Raji (cell line): ENCODE results near the gene MCTP1.

Source experiments
- POLR2A ChIP-seq: IDR thresholded peaks from 2 replicates; pipeline ENCODE4 v1.6.1; 2011; ENCODE audit warnings: low read depth, low read length, control low read depth; ENCODE audit not compliant: insufficient read depth

Gene MCTP1

DNA sequence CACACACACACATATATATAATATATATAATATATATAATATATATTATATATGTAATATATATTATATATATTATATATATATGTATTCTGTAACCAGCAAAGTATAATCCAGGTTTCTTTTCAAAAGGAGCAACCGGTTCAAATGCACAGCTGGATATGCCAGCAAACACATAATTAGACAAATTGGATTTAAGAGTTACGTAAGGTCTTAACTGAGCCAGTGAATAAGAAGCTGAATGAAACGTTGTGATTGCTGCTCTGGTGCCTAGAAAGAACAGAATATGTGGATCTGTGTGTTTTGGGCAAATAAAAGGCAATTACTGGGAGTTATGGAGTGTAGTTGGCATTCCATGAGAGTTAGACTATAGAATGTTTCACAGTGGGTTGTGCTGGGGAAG is 488.3 kb downstream of the MCTP1 start:
- no peak for TF ChIP-seq POLR2A

DNA sequence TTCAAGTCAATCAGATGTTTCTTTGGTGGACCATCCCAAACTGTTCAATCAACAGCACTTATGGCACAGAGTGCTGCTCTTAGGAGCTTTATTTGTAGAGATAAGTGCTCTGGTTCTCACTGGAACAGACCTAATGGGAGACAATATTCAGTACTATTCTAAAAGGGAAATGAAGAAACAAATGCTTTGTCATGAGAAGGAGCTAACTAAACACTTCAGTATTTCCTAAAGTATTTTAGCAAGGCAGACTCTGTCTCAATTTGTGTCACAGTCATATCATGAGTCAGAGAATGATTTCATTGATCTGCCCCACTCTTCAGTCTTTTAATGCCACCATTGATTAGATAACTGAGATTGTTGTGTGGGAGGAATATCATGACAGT is 491.1 kb downstream of the MCTP1 start:
- no peak for TF ChIP-seq POLR2A

DNA sequence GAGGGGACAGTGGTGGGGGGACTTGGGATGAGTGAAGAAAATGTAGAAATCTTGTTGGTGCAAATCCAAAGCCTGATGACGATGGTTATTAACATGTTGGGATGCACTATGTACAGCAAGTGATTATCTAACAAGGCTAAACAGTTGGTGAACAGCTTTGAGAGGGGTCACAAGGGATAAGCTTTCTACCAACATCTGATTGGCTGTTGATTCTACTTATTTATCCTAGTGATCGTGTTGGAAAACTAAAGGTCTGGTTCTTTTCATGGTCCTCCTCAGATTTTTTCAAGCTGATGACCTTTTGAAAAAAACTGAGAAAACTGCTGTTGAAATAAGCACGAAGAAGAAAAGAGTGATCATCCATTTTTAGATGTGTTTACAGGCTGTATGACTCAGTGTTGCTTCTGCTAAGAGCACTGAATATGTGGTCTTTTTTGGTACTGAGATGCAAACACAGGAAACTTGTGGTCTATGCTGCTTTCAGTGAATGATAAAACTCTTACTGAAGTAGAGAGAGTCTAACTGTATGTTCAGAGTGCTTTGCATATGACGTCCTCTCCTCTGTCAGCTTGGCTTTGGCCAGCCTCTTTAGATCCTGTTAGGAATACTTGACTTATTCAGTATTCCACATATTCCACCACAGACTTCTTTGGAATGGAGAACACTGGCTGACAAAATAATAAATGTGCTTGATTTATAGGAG is 491.6 kb downstream of the MCTP1 start:
- TF ChIP-seq POLR2A: no peak

DNA sequence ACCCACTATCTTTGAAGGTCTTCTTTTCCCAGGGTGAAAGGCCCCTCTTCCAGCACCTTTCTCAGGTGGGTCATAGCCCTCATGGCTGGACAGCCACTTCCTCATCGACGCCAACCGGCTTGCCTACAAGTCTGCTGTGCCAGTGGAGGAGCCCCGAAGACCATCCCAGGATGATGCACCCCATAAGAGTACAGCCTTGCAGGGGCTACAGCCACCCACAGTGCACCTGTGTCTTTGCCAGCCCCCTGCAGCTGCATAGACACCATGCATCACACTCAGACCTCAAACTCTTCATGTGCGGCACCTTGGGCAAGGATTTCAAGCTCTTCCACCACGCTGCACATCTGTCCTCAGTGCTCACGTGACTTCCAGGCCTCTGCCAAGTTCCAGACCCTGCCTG is 493.1 kb downstream of the MCTP1 start:
- TF ChIP-seq POLR2A: no peak

DNA sequence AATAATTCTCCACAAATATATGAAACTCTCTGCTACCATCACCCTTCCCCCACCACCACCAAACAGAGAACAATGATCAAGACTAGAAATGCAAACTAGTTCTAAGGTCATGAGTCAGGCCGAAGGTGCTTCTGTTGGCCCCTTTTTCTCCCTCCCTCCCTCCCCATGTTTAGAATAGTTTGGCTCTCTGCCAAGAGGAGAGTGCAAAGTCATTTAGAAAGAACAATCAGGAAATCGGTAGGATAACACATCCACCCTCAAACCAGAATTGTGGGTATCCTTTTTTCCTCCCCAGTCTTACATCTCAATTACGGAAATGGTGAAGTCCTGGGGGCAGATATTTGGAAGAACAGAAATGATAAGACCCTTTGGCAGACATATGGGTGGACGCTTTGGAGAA is 496.4 kb downstream of the MCTP1 start:
- no peak for TF ChIP-seq POLR2A

DNA sequence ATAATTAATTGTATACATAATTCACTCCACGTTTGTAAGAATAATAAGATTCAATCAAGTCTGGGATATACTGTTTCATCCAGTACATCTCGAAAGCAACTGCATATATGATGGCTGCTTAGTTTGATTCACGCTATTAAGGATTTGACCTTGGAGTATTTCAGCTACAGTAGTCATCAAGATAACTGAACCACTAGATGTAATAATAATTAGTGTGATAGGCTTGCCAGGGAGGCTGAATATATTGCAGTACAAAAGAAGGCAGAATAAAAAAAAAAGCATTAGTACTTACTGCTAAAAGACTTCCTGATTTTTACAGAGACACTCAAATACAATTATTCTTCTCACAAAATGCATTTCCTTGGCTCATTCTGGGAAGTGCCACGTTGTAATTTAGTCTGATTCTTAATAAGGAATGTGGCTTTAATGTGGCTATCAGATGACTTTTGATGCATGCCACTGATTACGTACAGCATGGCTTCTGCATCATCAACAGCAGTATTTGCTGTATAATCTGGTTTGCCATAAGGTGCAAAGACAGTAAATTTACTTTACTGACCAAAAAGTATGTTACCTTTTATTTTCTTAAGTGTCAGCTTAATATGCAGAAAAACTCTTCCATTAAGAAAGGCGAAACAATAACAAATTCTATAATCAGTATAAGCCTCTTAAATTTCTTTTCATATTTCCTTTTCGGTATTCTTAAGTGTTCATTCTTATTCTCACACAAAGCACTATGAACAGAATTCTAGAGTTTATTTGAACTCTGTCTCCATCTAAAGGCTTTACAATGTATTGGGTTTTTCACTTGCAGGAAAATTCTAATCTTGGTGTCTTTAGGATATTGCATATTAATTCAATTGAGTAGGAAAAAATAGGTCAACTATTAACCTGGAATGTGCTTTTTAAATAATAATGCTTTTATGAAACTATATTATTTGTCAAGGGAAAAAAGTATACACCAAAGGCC is 500.1 kb downstream of the MCTP1 start:
- no peak for TF ChIP-seq POLR2A

DNA sequence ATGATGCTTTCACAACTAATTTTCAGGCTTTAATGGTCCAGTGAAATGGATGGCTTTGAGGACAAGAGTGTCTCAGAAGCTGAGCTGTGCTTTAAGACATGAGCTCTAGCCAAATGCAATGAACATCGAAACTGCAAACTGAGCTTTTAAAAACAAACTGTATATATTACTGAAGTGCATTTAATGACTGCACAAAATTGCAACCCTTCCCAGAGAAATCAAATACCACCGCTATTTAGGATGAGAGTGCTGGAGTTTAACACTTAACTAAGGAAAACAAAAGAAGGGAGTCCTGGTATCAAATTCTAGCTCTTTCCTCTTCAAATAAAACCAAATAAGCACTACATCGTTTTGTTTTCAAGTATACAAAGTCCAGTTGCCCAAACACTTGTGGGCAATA is 502.5 kb downstream of the MCTP1 start:
- no peak for TF ChIP-seq POLR2A

DNA sequence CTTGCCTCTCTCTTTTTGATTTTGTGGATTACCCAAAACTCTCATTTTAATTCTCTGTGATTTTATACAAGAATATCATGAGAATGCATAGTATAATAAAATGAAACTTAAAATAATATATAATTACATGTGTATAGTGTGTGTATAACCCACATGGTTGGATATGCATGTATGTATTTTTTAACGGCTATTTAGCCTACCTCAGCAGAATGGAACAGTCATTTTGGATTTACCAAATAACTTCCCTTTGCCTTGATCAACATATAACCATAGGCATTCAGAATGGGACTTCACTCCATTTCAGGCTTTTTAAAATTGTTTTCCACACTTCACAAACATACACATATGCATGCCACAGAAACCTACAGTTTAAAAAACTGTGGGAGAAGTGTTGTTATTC is 505.2 kb downstream of the MCTP1 start:
- TF ChIP-seq POLR2A: no peak

DNA sequence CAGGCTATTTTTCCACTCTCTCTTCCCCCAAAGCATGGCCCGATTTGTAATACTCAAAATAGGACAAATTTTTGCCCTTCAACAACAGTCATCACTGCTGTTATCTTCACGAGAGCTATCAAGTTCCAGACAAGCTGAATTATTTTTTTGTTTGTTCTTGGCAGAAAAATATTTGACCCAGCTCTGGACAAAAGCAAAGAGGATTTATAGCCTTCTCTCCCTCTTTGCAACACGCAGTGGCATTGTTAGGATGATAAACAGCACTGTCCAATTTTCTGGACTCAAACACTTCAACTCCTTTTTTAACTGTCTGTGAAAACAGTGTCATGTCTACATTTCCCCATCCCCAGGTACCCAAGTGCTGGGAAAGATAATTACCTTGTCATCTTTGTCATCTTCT is 506.2 kb downstream of the MCTP1 start:
- TF ChIP-seq POLR2A: no peak

DNA sequence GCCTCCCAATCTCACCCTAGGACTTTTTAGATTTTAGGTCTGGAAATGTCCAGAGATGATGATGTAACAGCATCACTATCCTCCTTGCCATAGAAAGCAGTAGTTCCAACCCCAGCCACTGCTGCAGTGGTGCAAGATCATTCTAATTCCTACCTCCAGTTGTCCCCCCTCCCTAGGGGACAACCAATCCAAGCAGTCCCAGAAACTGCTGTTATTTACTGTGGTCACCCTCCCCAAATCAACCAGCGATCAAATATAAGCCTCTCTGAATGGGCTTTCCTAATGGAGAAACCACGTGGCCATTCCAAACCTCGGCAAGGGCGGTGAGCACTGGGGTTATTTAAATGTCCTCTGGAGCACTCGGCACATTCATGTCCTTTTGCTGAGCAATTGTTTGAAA is 506.6 kb downstream of the MCTP1 start:
- no peak for TF ChIP-seq POLR2A

DNA sequence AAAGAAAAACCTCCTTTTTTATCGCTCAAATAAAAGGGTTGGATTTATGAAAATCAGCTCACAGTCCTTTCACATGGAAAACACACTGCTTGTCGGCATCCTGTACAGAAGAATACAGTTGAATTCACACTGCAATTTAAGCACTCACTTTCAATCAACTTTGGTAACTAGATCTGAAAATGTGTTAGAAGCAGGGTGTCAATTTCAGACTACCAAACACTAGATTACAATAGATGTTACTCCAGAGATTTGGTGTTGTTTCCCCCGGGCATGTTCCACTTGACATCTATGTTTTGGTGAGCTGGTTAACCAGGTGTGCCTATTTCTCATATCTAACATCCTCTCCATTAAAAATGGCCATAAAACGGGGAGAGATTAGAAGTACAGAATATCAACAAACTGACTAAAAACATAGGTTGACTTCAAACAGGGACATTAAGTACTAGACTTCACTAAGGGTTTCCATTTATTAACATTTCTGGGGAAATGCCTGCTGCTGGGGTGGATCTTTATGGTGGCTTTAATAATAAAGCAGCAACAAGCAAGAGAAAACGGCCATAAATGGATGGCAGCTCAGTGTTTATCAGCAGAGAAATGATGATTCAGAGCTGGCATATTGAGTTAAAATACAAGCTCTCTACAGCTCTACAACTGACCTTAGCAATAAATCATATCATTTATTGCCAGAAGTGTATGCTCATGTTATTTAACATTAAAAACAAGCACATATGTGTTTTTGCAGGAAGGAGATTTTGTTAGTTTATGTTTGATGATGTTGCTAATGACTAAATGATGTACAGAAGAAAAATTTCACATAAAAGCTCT is 507.6 kb downstream of the MCTP1 start:
- TF ChIP-seq POLR2A: no peak

DNA sequence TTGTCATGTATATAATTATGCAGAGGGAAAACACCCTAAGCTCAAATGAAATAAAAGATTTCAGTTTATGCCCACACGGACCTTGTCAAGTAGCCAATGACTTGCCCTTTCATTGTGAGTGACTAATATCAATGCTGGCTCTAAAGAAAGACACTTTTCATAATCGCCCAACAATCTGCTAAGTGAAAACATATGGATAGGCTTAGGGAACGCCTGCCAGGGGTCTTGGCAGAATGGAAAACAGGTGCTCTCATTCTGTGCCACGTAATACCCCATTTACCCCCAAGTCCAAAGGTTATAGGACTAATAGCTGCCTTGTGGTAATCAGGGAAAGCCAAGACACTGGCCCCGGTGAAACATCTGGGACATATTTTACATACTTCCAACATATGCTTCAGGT is 508.7 kb downstream of the MCTP1 start:
- TF ChIP-seq POLR2A: no peak

DNA sequence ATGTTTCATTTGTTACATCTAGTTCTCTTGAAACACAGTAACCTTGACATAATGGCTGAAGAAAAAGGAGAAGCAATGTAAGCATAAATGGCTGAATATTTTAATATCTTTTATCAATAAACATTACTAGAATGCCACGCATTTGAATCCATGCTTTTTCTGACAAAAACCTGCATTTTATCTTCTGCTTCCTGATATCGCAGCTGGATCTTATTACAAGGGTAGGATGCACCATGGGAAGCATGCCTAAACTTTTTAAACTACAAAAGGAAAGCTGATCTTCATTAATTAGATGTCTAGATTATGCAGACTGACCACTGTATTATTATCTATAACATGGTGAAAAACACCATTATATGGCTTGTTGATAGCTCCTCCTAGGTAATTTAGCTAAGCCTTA is 509.8 kb downstream of the MCTP1 start:
- no peak for TF ChIP-seq POLR2A

DNA sequence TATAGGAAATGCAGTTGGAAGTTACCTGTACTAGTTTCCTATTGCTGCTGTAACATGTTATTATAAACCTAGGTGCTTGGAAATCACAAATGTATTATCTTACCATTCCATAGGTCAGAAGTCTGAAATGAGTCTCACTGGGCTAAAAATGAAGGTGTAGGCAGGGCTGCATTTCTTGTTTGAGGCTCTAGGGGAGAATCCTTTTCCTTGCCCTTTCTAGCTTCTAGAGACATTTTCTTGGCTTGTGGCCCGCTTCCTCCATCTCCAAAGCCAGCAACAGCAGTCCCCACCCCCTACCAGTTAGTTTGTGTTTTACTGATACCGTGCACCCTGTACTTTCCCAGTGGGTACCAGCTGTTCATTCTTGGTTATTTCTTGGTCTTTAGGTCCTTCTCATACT is 513.2 kb downstream of the MCTP1 start:
- TF ChIP-seq POLR2A: no peak

DNA sequence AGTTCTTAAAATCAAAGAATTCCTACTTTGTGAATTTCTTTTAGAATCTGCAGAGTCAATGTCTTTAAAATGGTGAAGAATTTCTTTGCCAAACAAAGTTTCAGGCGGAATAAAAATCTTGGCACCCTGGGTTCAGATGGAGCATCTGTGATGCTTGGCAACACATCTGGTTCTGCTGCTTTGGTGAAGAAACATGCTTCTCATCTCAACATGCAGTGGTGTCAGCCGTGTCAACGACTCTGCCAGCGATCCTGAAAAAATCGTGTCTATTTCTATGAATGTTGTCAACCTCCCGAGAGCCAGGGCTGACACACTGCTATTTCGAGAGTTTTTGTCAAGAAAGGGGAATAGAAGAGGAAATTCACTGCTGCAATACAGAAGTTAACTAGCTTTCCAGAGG is 514.9 kb downstream of the MCTP1 start:
- TF ChIP-seq POLR2A: no peak
